Right renal cortex interstitium (tissue), 3 donors: ENCODE results near the gene PTGDS. TPM values are rescaled to one million over a fixed set of nuclear protein-coding genes. Genes with fewer than 3 reads are reported as not detected.
"Not testable (repeated sequence)": the region's sequence is repeated elsewhere in the genome, so short reads cannot be mapped to it uniquely, and the experiment has no call there.

Experiments used
- DNase-seq, 3 donors: peaks; one replicate each; pipeline ENCODE4 v3.0.0-alpha.2; 2013; ENCODE audit warnings: low read depth in 3 of 3, low spot score in 2 of 3
- polyA plus RNA-seq, 3 donors: library from polyadenylated mRNA; unstranded; fragments of 120-200 nt; gene quantifications; one replicate each; pipeline ENCODE4 v1.2.1, GENCODE V29; 2013; ENCODE audit not compliant: insufficient read length in 3 of 3

PTGDS gene
- polyA plus RNA-seq, 3 donors = 20.9 to 29.3 (median 25.4) TPM

- DNase-seq = no peak
Measured at GRCh38 chr9:136985853-136986252, 8.5 kb downstream of the PTGDS start.

GRCh38 chr9:136988872-136989271 lies 11.6 kb downstream of the PTGDS start:
- DNase-seq = no peak

- DNase-seq = no peak
Measured at GRCh38 chr9:136990242-136990911, 13.1 kb downstream of the PTGDS start.

GRCh38 chr9:136991993-136992818 lies 14.9 kb downstream of the PTGDS start, which contains the start of gene PAXX:
TSS of gene PAXX (plus strand) at chr9:136992422. CDS start at chr9:136992444, 22 bp downstream.
- peak; percentile 43 to 63 (median 61) for DNase-seq

GRCh38 chr9:136992819-136993369 lies 15.6 kb downstream of the PTGDS start:
- DNase-seq = no peak

- DNase-seq = no peak
Measured at GRCh38 chr9:136994180-136994887, 17.0 kb downstream of the PTGDS start.

GRCh38 chr9:136994888-136995230 lies 17.6 kb downstream of the PTGDS start:
- DNase-seq = no peak

GRCh38 chr9:136995362-136995761 lies 18.1 kb downstream of the PTGDS start:
- no peak for DNase-seq

- no peak for DNase-seq
Measured at GRCh38 chr9:136995772-136996311, 18.5 kb downstream of the PTGDS start.

GRCh38 chr9:136996361-136997292 lies 19.3 kb downstream of the PTGDS start, which contains the start of gene CLIC3:
TSS of gene CLIC3 (minus strand) at chr9:136996568. CDS start at chr9:136996543, 25 bp downstream.
- no peak for DNase-seq

GRCh38 chr9:136997371-136997770 lies 20.1 kb downstream of the PTGDS start:
- no peak for DNase-seq

- no peak for DNase-seq
Measured at GRCh38 chr9:136997830-136998234, 20.5 kb downstream of the PTGDS start.

GRCh38 chr9:137000177-137000930 lies 23.1 kb downstream of the PTGDS start:
- no peak for DNase-seq

- DNase-seq = no peak
Measured at GRCh38 chr9:137001857-137002645, 24.7 kb downstream of the PTGDS start.

GRCh38 chr9:137002646-137003041 lies 25.3 kb downstream of the PTGDS start:
- DNase-seq = no peak

- not testable (repeated sequence) for DNase-seq
Measured at GRCh38 chr9:137004285-137004684, 27.0 kb downstream of the PTGDS start.

GRCh38 chr9:137006116-137007003 lies 29.1 kb downstream of the PTGDS start:
- no peak for DNase-seq
